OCI-LY1 (cell line): Measurements from ENCODE around the gene DNAI4.

Experiments used
- EZH2 ChIP-seq: fragments of 200-600 bp; sonication (generic), shearing (Covaris generic); IDR thresholded peaks from 2 replicates; pipeline ENCODE4 v1.8.0; 2017; ENCODE audit warnings: borderline replicate concordance, mixed run types, mild to moderate bottlenecking, antibody characterized with exemption, low read length, moderate library complexity, mixed read lengths
- TF ChIP-seq, protein P1 (sequence below): fragments of 200-600 bp; sonication (generic), shearing (Covaris generic); IDR thresholded peaks from 2 replicates; pipeline ENCODE4 v1.5.1; 2017; ENCODE audit warnings: mild to moderate bottlenecking, antibody characterized with exemption, low read length, moderate library complexity, mixed read lengths

GRCh38 chr1:66947267-66947666 lies 22.6 kb upstream of the DNAI4 start:
- TF ChIP-seq, protein P1, sequence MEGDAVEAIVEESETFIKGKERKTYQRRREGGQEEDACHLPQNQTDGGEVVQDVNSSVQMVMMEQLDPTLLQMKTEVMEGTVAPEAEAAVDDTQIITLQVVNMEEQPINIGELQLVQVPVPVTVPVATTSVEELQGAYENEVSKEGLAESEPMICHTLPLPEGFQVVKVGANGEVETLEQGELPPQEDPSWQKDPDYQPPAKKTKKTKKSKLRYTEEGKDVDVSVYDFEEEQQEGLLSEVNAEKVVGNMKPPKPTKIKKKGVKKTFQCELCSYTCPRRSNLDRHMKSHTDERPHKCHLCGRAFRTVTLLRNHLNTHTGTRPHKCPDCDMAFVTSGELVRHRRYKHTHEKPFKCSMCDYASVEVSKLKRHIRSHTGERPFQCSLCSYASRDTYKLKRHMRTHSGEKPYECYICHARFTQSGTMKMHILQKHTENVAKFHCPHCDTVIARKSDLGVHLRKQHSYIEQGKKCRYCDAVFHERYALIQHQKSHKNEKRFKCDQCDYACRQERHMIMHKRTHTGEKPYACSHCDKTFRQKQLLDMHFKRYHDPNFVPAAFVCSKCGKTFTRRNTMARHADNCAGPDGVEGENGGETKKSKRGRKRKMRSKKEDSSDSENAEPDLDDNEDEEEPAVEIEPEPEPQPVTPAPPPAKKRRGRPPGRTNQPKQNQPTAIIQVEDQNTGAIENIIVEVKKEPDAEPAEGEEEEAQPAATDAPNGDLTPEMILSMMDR = no peak
- no peak for TF ChIP-seq EZH2
